Hematopoietic multipotent progenitor cell treated with erythropoietin and hydrocortisone succinate and interleukin-3 and kit ligand, for 17 days (in vitro differentiated cells): ENCODE measurements around the gene SUGP1.
"Not testable (repeated sequence)": the region's sequence is repeated elsewhere in the genome, so short reads cannot be mapped to it uniquely, and the experiment has no call there.

Experiments used
- DNase-seq: peaks from one replicate; pipeline ENCODE4 v3.0.0-alpha.2; 2015; ENCODE audit warnings: low spot score

The SUGP1 gene, protein sequence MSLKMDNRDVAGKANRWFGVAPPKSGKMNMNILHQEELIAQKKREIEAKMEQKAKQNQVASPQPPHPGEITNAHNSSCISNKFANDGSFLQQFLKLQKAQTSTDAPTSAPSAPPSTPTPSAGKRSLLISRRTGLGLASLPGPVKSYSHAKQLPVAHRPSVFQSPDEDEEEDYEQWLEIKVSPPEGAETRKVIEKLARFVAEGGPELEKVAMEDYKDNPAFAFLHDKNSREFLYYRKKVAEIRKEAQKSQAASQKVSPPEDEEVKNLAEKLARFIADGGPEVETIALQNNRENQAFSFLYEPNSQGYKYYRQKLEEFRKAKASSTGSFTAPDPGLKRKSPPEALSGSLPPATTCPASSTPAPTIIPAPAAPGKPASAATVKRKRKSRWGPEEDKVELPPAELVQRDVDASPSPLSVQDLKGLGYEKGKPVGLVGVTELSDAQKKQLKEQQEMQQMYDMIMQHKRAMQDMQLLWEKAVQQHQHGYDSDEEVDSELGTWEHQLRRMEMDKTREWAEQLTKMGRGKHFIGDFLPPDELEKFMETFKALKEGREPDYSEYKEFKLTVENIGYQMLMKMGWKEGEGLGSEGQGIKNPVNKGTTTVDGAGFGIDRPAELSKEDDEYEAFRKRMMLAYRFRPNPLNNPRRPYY

DNA sequence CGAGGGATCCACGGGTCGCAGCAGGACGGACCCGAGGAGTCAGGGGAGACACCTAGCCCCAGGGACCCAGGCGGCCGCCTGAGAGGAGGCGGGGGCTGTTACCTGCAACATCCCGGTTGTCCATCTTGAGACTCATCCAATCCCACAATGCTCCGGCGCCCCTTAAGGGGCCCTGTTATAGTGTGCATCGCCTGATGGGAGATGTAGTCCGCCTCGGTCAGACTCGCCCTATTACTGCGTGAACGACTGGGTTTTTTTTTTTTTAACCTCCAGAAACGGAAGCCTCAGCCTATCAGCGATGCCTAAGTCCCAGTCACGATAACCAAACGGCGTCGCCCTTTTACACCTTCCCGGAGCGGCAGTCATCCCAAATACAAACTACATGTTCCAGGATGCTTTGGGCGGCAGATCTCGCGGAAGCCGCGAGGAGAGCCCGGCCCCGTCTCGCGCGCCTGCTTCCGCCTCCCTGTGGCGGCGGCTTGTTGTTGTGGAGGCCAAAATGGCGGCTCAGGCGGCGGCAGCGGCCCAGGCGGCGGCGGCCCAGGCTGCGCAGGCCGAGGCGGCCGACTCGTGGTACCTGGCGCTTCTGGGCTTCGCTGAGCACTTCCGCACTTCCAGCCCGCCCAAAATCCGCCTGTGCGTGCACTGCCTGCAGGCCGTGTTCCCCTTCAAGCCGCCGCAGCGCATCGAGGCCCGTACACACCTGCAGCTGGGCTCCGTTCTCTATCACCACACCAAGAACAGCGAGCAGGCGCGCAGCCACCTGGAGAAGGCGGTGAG lies at the start of gene SUGP1, which contains the start of gene MAU2:
SUGP1 (minus strand) TSS at position 149 of the 780 bp plus-strand sequence; CDS start at position 136, 13 bp downstream.
MAU2 (plus strand) TSS at position 469 of the 780 bp plus-strand sequence; CDS start at position 500, 31 bp downstream.
- peak; percentile 97 for DNase-seq

- no peak for DNase-seq
These were observed 47.8 kb upstream of the SUGP1 start for GRCh38 chr19:19368087-19368486.

- DNase-seq = peak; percentile 86
These were observed 46.4 kb upstream of the SUGP1 start for GRCh38 chr19:19366434-19367396.

DNA sequence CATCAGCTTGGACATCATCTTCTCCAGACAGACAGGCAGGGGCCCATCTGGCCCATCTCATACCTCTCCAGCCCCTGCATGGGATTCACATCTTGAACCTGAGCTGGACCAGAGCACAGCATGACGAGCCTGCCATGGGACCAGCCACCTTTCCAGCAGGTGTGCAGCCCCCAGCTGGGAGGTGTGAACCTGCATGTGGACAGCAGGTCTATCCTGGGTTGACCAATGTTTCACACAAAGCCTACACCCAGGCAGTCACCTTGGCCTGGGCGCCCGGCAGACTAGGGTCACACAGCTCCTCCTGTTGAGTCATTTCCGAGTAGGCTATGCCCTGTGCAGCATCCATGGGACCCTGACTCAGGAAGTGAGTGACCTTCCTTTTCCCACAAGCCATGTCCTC lies 41.8 kb upstream of the SUGP1 start:
- DNase-seq = no peak

DNA sequence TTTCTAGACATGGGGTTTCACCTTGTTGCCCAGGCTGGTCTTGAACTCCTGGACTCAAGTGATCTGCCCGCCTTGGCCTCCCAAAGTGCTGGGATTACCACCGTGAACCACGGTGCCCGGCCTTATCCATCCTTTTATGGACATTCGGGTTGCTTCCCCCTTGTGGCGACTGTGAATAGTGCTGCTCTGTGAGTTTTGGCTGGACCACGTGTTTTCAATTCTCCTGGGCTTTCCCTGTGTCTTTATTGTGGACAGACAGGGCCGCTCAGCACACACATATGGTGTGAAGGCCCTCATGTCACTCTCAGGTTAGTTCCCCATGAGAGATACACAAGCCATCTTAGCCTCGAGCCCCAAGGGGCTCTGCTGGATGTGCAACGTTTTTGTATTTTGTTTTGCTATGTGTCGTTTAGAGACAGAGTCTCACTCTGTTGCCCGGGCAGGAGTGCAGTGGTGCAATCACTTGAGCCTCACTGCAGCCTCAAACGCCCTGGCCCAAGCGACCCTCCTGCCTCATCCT lies 40.8 kb upstream of the SUGP1 start:
- peak; percentile 79 for DNase-seq

GRCh38 chr19:19356901-19357566 lies 36.7 kb upstream of the SUGP1 start:
- no peak for DNase-seq

GRCh38 chr19:19356500-19356899 lies 36.2 kb upstream of the SUGP1 start:
- no peak for DNase-seq

GRCh38 chr19:19355606-19356139 lies 35.4 kb upstream of the SUGP1 start:
- DNase-seq = no peak

- no peak for DNase-seq
These were observed 34.6 kb upstream of the SUGP1 start for GRCh38 chr19:19354932-19355331.

DNA sequence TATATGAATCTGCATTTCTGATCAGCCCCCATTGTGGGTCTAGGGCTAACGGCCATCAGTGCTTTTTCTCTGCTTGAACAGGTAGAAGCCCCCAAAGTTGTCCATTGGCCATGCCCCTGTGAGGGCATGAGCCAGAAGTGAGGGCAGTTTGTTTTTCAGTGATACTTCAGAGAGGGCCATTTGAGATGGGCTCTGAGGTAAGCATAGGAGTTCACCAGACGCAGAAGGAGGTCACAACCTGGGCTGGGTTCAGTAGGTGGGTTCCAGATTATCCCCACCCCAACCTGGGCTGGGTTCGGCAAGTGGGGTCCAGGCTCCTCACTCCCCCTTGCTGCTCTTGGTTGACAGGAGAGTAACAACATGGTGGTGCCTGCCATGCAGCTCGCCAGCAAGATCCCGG lies 33.7 kb upstream of the SUGP1 start:
- no peak for DNase-seq

DNA sequence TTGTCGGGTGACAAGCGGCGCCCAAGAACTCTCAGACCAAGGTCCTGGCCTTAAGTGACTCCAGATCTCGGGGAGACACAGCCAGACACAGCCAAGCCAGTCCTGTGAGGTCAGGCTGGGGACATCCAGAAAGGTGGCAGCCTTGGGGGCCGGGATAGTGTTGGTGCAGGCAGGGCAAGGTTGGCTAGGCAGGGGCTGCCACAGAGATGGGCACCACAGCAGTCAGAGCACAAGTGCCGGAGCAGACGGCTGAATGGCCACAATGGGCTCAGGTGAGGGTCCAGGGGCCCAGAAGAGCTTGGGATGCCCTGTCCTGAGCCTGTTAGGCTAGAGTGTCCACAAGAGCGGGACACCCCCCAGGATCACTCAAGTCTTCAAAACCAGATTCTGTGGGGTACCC lies 32.5 kb upstream of the SUGP1 start:
- no peak for DNase-seq

- not testable (repeated sequence) for DNase-seq
These were observed 30.4 kb upstream of the SUGP1 start for GRCh38 chr19:19350756-19351155.

DNA sequence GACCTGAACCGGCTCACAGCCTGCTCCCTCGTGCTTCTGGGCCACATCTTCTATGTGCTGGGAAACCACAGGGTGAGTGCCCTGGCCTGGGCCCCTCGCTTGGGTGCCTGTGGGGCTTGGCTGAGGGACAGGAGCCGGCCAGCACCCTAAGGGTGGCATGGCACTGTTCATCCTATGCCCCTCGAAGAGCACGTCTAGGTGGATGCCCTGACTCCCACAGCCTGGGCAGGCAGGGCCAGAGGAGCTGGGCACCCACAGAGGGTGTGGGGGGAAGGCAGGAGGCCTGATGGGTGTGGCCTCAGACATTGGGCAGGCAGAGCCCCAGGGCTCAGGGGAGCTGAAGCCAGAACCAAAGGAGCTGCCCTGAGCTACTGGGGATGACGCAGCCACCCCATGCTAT lies 29.1 kb upstream of the SUGP1 start:
- DNase-seq = no peak

GRCh38 chr19:19348266-19348665 lies 28.0 kb upstream of the SUGP1 start:
- DNase-seq = no peak

- no peak for DNase-seq
These were observed 27.2 kb upstream of the SUGP1 start for GRCh38 chr19:19347401-19348110.

GRCh38 chr19:19345970-19346369 lies 25.7 kb upstream of the SUGP1 start:
- no peak for DNase-seq

- no peak for DNase-seq
These were observed 24.9 kb upstream of the SUGP1 start for GRCh38 chr19:19345232-19345631.

- no peak for DNase-seq
These were observed 23.5 kb upstream of the SUGP1 start for GRCh38 chr19:19343762-19344161.

- DNase-seq = no peak
These were observed 22.7 kb upstream of the SUGP1 start for GRCh38 chr19:19343016-19343362.
